GM19023 (cell line): ENCODE results near the gene TM9SF3.
"Not testable (repeated sequence)": the region's sequence is repeated elsewhere in the genome, so short reads cannot be mapped to it uniquely, and the experiment has no call there.

Experiments
- ATAC-seq: cut with Tn5 transposase; IDR thresholded peaks from one replicate; pipeline ENCODE4 v1.9.1; 2021; ENCODE audit warnings: mild to moderate bottlenecking, moderate library complexity; ENCODE audit not compliant: unreplicated experiment

The TM9SF3 gene

DNA sequence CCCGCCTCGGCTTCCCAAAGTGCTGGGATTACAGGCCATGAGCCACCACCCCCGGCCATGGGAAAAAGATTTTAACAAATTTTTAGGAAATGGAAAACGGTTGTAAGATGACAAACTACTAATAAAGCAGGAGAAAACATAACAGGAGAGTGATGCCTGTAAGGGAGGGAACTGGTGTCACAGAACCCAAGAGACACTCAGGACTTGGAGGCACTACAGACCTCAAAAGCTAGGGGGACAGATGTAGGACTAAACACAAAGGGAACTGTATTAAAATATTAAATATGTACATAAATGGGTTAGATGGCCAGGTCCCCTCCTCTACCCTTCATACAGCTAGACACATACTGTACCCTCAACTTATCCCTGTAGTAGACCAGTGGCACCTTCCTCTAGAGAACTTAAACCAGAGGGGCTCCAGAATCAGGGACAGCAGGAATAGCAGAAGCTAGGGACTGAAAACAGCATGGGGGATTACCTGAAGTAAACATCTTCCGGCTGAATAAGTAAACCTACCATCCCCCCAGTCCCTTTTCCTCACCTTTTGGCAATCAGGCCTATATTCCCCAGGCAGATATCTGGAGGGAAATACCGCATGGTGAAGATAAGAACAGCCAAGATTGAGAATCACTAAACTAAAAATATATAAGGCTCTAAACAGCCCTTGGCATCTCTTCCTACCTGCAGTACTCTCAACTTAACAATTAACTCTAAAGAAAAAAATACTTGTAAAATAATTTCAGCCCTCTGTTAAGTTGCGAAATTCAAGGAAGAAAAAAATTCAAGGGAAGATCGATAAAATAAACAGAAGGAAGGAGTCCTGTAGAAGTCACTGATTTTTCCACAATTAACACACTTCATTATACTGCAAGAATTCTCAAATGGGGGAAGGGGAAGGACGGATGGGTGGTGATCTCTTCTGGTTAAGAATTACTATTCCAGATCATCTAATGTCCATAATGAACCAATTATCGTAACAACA, 15.5 kb downstream of the TM9SF3 start:
- no peak for ATAC-seq

DNA sequence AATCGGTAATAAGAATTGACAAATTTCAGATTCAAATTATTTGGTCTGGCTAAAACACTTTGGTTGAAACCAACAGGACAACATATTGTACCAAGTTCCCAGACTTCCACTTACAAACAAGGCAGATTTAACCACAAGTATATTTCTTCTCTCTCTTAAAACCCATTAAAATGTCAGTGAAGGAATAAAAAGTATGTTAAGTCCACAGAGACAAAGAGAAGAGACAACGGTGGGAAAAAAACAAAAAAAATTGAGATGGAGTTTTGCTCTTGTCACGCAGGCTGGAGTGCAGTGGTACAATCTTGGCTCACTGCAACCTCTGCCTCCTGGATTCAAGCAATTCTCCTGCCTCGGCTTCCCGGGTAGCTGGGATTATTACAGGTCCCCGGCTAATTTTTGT, 16.3 kb downstream of the TM9SF3 start:
- ATAC-seq = no peak

DNA sequence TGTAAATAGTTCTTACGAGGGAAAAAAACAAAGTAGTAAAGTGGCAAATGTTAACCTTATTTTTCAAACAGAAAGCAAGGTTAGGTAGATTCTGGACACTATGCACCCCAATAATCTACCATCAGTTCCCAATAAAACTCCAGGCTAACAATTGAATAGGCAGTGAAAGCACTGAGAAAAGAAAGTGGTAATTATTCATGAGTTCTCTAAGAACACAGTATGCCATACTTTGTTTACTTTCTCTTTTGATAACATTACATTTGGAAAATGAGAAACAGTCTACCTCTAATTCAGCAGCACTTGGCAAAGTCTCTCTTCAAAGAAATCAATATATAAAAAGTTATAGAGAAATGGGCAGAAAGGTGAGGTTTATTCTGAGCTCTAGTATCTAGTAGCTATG, 18.4 kb downstream of the TM9SF3 start:
- ATAC-seq = no peak

DNA sequence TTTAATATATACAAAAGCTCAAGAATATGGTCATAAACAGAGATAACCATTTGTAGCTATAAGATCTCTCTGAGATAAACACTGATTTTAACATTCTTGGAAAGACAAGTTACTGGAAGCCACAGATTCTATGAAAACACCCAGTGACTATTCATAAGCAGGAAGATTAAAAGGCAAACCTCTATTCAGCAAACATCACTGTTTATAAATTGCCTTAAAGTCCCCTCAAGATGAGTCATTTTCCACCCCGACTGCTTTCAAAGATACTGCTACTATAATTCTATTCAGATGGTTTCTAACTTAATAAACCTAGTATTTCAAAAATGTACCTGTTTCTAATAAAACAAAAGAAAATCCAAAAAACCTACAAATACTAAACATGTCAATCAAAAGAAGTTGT, 21.0 kb downstream of the TM9SF3 start:
- no peak for ATAC-seq

DNA sequence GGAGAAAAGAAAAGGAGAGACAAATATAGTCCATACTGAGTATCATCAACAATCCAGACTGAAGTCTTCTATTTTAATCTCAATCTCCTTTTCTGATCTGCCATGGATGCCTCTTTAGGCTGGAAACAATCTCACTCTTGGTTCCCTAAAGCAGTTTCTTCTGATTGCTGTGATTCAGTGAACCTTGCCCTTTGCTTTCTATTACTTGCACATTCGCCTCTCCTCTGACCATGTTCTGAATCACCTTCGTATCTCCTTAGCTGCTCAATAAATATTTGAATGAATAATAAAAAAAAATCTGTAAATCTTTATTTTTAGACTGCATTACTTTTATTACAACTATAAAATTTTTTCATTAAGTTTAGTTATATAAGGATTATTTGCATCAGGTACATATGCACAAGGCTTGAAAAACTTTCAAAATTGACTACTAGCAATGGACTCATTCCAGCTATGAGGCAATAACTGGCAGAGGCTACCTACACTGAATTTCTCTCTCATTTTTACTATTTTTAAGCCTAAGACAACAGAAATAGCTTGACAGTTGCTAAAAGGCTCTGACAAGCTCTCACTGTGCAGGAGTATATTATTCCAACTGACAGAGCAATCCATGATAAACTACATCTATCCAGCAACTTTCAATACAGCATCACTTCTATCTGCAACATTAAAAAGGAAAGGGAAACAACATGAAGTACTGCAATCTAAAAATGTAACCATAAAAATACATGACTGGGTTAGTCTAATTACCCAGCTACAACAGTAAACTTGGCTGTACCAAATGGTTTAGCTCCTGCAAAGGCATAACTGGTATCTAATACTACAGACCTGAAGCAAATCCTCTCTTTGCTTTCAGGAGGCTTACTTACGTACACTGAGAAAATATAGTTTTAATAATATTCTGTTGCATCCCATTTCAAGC, 25.6 kb downstream of the TM9SF3 start:
- no peak for ATAC-seq

DNA sequence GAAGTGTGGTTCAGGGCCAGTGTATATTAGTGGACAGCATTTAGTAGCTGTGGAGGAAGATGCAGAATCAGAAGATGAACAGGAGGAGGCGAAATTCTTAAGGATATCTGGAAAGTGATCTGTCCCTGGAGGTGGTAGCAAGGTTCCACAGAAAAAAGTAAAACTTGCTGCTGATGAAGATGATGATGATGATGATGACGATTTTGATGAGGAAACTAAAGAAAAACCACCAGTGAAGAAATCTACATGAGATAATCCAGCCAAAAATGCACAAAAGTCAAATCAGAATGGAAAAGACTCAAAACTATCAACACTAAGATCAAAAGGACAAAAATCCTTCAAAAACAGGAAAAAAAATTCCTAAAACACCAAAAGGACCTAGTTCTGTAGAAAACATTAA, 26.3 kb downstream of the TM9SF3 start:
- ATAC-seq = no peak

DNA sequence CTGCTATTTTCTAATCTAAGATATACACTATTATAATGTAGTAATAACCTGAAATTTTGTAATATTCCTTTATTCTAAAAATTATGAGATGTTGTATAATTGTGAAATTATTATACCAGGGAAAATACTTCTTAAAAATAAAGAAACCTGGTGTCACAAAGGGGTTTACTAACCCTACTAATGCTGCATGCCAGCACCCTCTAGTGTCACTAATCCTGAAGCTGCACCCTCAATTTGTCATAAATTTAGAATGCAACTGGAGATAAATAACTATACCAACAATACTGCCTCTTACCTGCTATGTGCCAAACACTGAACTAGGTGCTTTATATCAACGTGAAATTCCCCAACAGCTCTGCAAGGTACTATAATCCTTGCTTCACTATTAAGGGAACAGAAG, 30.8 kb downstream of the TM9SF3 start:
- ATAC-seq = no peak

DNA sequence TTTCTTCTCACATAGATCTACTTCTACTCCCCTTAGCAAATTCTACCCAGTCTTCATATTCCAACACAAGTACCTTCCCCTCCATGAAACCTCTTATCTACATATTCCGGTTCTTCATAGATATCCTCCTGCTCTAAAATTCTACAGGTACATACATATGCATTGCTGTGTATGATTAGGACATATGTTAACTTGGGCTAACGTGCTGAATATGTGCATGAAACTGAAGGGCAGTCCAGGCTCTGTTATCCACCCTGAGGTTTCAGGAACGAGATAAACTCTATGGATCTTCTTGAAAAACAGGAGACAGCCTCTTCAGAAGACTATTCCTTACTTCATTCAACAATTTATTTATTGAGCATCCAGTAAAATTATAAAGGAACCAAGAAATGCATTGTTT, 31.5 kb downstream of the TM9SF3 start:
- ATAC-seq = no peak

DNA sequence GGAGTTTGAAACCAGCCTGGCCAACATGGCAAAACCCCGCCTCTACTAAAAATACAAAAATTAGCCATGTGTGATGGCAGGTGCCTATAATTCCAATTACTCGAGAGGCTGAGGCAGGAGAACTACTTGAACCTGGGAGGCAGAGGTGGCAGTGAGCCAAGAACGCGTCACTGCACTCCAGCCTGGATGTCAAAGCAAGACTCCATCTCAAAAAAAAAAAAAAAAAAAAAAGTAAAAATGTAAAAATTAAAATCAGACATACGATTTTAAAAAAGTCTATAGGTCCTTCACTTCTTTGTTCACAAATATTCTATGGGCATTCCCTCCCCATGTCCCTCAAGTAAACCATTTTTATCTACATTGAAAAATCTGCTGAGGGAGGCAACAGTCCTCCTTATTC, 38.2 kb downstream of the TM9SF3 start:
- no peak for ATAC-seq

DNA sequence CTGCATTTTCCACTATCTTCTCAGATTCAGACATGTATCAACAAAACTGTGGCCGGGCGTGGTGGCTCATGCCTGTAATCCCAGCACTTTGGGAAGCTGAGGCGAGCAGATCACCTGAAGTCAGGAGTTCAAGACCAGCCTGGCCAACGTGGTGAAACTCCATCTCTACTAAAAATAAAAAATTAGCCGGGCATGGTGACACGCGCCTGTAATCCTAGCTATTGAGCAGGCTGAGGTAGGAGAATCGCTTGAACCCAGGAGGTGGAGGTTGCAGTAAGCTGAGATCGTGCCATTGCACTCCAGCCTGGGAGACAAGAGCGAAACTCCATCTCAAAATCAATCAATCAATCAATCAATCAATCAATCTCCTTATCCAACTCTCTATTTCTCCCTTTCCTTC, 41.3 kb downstream of the TM9SF3 start:
- ATAC-seq = not testable (repeated sequence)

DNA sequence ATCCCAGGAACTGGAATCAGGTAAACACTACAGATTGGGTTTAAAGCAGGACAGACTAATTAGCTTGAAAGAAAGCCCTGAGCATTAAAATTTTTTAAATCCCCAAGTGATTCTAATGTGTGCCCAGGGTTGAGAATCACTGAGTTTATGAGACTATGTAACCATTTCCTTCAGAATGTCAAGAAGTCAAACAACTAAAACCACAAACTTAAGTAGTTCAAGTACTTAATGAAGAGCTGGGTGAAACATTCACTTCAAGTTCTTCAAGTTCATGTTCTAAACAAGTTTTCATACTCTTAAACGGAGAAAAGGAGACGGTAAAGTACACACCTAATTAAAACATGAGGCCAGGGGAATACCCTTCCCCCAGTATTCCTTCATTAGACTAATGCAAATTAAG, 44.9 kb downstream of the TM9SF3 start:
- no peak for ATAC-seq

DNA sequence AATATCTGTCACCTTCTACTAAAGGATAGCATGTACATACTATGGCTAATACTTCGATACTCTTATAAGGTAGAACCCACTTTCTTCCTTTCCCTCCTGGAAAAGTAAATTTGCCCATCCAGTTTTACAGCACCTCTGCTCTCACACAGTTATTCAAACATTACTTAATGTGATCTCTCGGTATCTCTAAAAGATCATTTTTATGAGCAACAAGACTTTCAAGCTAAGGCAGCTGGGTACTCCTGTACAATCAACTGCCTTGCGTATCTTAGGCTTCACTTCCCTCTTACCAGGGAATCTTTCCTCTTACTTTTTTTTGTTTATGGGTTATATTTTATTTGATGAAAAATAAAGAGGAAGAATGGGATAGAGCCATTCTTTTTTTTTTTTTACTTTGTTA, 46.6 kb downstream of the TM9SF3 start:
- no peak for ATAC-seq

DNA sequence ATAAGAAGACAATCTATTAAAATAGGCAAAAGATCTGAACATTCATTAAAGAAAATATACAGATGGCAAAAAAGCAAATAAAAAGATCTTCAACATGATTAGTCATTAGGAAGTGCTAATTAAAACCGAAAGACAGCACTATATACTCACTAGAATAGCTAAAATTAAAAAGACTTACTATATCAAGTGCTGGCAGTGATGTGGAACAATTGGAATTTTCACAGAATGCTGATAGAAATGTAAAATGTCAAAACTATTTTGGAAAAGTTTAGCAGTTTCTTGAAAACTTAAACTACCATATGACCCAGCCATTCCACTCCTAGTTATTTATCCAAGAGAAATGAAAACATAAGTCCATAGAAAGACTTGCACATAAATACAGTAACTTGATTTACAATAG, 48.1 kb downstream of the TM9SF3 start:
- ATAC-seq = no peak

DNA sequence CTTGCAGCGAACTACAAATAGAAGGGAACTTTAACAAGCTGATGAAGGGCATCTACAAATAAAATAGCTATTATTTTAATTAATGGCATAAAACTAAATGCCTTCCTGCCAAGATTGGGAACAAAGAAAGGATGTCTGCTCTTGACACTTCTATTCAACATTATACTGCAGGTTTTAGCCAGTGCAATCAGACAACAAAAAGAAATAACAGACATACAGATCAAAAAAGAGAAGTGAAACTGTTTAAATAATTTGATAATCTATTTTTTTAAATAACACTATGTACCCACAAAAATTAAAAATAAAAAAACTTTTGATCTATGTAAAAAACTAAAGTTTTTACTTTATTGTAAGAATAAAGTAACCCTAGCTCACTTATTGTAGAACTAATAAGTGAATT, 50.7 kb downstream of the TM9SF3 start:
- ATAC-seq = no peak

DNA sequence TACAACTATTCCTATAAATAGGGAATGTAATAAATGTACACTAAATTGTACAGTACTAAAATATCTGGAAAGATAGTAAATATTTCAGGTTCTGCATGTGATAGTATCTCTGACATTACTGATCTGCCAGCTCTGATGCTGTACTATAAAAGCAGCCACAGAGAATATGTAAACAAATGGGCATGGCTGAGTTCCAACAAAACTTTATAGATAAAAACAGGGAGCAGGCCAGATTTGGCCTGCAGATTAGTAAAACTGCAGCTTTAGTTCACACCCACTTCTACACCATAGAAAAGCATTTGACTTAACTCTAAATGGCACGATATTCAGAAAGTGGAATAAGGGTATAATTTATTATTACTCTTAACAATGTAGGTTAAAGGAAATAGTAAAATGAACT, 54.3 kb downstream of the TM9SF3 start:
- no peak for ATAC-seq

DNA sequence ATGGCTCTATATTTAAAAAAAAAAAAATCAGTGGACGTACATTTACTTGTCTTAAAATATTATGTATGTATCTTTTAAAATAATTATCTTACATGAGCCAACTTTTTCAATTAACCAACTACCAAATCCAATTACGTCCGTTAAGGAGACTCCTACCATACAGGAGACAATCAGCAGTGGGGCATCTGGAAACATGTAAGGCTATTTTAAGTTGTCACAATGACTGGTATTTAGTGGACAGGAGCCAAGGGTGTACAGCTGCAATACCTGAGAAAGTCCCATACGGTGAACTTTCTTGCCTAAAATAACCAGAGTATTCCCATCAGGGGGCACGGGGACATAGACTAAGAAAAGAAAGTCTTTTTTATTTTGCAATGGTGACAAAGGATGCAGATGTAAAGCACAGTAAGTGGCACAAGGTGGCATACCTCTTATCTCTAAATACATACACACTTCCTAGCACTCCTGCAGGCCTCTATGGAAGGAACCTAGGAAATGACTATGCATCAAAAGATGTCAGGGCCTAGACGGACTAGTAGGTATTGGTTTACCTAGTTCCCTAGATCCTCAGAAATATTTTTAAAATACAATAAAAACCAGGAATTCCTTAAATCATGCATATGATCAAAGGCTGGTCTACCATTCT, 57.1 kb downstream of the TM9SF3 start:
- ATAC-seq = no peak

DNA sequence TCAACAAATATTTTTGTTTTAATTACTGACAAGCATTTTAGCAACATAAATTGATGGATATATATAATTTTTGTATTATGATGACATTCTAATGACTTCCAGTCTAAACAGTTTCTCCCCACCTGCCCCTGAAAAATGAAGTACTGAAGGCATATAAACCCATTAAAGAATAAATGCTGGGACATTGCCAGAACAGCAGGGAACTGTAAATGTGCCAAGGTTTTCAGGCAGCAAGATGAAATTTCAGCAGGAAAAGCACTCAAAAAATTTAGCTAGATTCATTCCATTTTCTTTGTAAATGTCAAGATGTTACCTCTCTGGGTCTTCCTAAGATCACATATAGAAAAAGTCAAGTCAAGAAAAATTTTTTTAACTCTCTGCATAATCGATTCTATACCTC, 62.1 kb downstream of the TM9SF3 start:
- no peak for ATAC-seq

DNA sequence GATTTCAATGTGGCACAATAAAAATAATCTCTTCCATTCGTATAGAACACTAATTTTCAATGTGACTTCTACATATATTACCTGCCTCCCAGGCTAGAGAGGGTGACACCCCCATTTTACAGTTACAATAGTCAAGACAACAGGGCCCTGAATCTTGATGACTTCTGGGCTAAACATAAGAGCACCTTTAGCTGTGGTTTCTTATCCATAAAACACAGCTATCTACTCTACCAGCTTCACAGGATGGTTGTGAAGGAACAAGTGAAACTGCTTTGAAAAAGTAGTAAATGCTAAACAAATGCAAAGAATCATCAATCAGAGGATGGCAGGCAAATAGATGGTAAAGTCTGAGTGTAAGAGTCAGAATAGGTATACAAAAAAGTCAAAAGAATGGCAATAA, 69.5 kb downstream of the TM9SF3 start:
- ATAC-seq = no peak

DNA sequence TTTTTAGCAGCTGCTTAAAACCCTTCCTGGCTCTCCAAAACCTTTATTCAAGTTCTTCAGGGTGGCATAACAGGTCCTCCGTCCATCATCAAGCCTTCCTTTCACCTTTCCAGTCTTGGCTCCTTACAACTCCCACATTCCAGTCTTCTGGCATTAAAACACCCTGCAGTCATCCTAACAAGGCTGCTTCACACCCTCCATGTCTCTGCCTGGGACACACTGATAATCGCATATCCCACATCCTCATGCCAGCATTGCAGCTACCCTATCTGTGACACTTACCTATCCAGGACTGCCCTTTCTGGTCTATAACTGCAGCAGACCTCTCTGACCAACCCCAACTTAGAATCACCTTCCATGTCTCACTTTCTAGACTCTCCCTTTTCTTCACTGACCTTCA, 70.5 kb downstream of the TM9SF3 start:
- ATAC-seq = no peak

DNA sequence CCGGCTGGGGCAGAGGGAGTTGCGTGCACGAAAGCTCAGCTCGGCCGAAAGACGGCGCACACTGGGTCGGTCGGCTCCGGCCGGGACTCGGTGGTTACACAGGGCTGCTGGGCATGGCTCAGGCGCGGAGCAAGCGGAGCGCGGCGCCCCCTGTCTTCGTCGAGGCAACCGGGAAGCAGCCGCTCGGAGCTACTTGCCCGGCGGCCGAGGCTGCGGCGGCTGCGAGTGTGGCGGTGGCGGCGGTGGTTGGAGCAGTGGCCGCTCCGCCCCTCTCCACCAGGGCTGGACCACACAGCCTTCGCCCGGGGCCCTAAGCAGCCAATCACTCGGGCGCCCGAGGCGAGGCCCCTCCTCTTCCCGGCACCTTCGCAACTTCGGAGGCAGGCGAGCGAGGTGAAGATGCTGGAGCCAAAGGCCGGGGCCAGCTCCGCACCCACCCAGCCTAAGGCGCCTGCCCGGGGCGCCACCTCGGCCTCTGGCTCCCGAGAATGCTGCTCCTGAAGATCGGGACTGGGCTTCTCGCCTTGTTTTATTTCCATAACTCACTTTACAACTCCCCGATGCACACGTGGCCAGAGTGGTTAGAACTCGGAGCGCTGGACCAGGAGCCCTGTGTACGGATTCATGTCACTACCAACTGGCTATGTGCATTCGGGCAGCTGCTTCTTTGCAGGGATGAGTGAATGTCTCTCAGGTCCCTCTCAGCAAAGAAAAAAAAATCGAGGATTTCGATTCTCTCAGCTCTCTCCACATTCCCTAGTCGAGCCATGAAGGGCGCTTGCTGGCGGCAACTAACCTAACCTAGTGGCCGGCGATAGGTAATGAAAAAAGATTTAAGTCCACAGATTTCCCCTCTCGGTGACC, 72.9 kb downstream of the TM9SF3 start, which contains the start of gene TLL2:
Gene TLL2 (minus strand): TSS at position 229 of the 864 bp plus-strand sequence. CDS start 241 bp downstream, outside the sequence.
- ATAC-seq = peak; percentile 79
